Motor neuron (in vitro differentiated cells): ENCODE data around the gene PUM2. TPM values are rescaled to one million over a fixed set of nuclear protein-coding genes. Genes with fewer than 3 reads are reported as not detected.

Source experiments
- ATAC-seq, 8 experiments: fragments of 200-7000 bp; cut with Tn5 transposase; replicated peaks in 6 of 8; 2 replicates each; pipeline ENCODE4 v1.8.0; 2021; ENCODE audit warnings: mild to moderate bottlenecking in 8 of 8, moderate library complexity in 8 of 8
- H3K27ac ChIP-seq, 2 donors: fragments of 250-450 bp; sonication (Bioruptor Pico); 2 replicates each; pipeline ENCODE4 v1.9.0; 2021; ENCODE audit warnings: antibody characterized with exemption in 2 of 2, mild to moderate bottlenecking in 2 of 2, moderate library complexity in 1 of 2
- H3K4me1 ChIP-seq, 2 donors: fragments of 250-450 bp; sonication (Bioruptor Pico); replicated peaks in 1 of 2; 2 replicates each; pipeline ENCODE4 v1.6.1; 2021; ENCODE audit warnings: antibody characterized with exemption in 2 of 2, mild to moderate bottlenecking in 2 of 2, moderate library complexity in 1 of 2
- H3K4me3 ChIP-seq, 5 donors: fragments of 250-450 bp; sonication (Bioruptor Pico); 2 replicates each; pipeline ENCODE4 v1.9.0; 2021; ENCODE audit warnings: antibody characterized with exemption in 5 of 5, mild to moderate bottlenecking in 5 of 5, moderate library complexity in 4 of 5
- WGBS, 10 experiments: fragments of 450-650 bp; shearing (Covaris generic); methylation state at CpG; one replicate each; pipeline ENCODE4 v1.0.0; 2022; 5-methylcytosine and 5-hydroxymethylcytosine counted together
- in situ Hi-C, 9 experiments: fragments of 400-800 bp; cut with MboI; loops; one replicate each; pipeline ENCODE4 v1.15.0; 2021; ENCODE audit warnings: low sequenced_read_pairs in 9 of 9, low pct_unique_long_range_greater_than_20kb in 2 of 9; ENCODE audit not compliant: unreplicated experiment in 9 of 9
- total RNA-seq, 8 experiments: library from RNA; unstranded; fragments of 300-600 nt; gene quantifications; 2 replicates each; pipeline versions ENCODE4 v1.2.3 to v1.2.4, GENCODE V29; 2022

The PUM2 gene
- total RNA-seq, 8 experiments from 2014 or later: 26.0 to 79.4 (median 52.7) TPM

DNA sequence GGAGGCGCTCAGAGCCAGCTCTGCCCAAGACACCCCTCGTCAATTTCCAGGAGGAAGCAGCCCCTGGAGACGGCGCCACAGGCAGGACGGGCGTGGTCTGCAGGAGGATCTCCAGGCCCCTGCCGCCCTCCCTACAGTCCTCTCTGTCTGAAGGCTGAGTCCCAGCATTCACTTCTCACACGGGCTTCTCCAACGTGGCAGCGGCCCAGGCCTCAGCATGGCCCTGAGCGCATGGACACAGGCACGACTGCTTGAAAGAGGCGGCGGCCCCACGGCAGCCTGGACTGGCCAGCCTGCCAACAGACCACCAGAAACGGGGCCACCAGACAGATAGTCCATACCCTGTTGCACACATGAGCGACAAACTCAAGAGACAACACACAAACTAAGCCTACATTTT lies 149.0 kb downstream of the PUM2 start:
- no peak overlapping the region for H3K4me3 ChIP-seq
- WGBS, 10 experiments: 50 to 100% (median 82%) methylated on average over 2 to 10 of the region's 17 CpGs; no CpG with 5 or more reads in 6 of the 10 experiments
- H3K27ac ChIP-seq: no peak overlapping the region
- ATAC-seq: no peak
- in situ Hi-C loops: no loop called here
- H3K4me1 ChIP-seq: peaks cover 27 to 28% of the 10 kb centered on the region in 2 donors

GRCh38 chr2:20200697-20201555 lies 149.7 kb downstream of the PUM2 start:
- WGBS, 10 experiments: 20 to 100% (median 92%) methylated on average over 1 to 12 of the region's 26 CpGs; no CpG with 5 or more reads in 2 of the 10 experiments
- ATAC-seq: no peak
- no peak overlapping the region for H3K4me3 ChIP-seq
- in situ Hi-C loops: no loop called here
- no peak overlapping the region for H3K27ac ChIP-seq
- peaks cover 33 to 35% of the 10 kb centered on the region in 2 donors for H3K4me1 ChIP-seq

- no peak for ATAC-seq
- H3K27ac ChIP-seq: no peak overlapping the region
- in situ Hi-C loops: no loop called here
- peaks cover 35 to 37% of the 10 kb centered on the region in 2 donors for H3K4me1 ChIP-seq
- H3K4me3 ChIP-seq: no peak overlapping the region
- WGBS, 10 experiments: 40 to 100% (median 80%) methylated on average over 1 to 2 of the region's 6 CpGs; no CpG with 5 or more reads in 5 of the 10 experiments
Observed at GRCh38 chr2:20199633-20200270, 150.9 kb downstream of the PUM2 start.

- ATAC-seq: no peak
- no peak overlapping the region for H3K4me3 ChIP-seq
- in situ Hi-C loops: no loop called here
- peak overlapping the region; percentile 4 to 26 for H3K27ac ChIP-seq
- WGBS, 10 experiments: 17 to 89% (median 68%) methylated on average over 1 to 11 of the region's 14 CpGs
- H3K4me1 ChIP-seq: peaks cover 42 to 44% of the 10 kb centered on the region in 2 donors
Observed at GRCh38 chr2:20198796-20199632, 151.6 kb downstream of the PUM2 start.

Other genes with a start within 250 kb of the PUM2 start
- 10 to 100 TPM in 2 of 8 experiments, 1 to 10 TPM in 6; 1.7 to 26.2 (median 8.1) TPM for gene SDC1, start 125.7 kb downstream of the PUM2 start, total RNA-seq
- 100 to 1,000 TPM in 1 of 8 experiments, 10 to 100 TPM in 7; 12.1 to 280 (median 56.3) TPM for gene RHOB, start 96.2 kb upstream of the PUM2 start, total RNA-seq